GM18511 (cell line): ENCODE measurements around the gene SNCAIP.

Experiments
- ATAC-seq: cut with Tn5 transposase; IDR thresholded peaks from one replicate; pipeline ENCODE4 v1.9.1; 2021; ENCODE audit warnings: mild to moderate bottlenecking, moderate library complexity; ENCODE audit not compliant: unreplicated experiment

The SNCAIP gene

GRCh38 chr5:122392224-122392623 is 80.2 kb downstream of the SNCAIP start:
- no peak for ATAC-seq

DNA sequence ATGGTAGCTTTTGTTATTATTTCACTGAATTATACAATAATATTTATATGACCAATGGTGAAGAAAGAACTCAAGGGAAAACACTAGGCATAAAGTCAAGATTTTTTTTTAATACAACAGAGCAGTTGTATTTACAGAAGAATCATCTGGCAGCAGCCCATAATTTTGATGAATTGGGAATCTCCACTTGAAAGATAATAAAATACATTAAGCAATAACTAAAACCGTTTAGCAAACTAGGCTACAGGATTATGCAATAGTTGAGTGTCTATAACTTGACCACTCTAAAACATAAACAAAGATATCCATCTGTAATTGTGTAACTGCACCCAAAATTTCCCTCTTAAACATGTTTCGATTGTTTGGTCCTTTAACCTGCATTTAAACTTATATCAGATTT is 80.8 kb downstream of the SNCAIP start:
- ATAC-seq, result no peak

- ATAC-seq, result no peak
Measured at GRCh38 chr5:122394284-122394930, 82.4 kb downstream of the SNCAIP start.

DNA sequence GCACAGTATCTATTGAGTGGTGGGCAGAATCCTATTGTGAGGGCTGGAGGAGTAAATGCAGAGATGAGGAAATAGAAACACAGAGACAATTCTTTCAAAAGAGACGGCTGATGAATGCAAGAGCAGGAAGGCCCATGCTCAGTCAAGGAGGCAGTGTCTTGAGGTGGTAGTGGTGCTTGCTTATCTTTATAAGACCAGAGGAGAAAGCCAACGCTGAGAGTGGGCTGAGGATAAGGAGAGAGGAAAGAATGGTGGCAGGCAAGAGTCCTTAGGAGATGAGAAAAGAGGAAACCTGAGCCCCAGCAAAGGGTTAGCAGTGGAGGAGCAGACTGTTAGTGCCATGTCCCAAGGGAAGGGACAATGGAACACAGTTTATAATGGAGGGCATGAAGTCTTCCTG is 86.0 kb downstream of the SNCAIP start:
- ATAC-seq, result no peak

DNA sequence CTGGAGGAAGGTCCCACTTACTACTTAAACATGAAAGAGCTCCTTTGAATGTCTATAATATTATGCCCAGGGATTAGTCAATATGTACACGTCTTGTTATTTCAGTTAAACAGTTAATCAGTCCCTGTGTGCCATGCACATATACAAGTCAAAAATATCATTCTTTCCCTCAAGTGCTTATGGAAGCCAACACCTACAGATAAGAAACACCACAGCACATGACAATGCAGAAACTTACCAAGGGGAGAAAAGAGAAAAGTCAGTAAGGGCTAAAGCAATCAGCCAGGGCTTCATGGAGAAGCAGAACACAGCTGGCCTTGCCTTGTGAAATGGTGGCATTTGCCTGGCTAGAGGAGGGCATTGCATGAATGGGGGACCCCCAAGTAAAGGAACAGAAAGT is 88.3 kb downstream of the SNCAIP start:
- ATAC-seq, result no peak

GRCh38 chr5:122400938-122401337 is 88.9 kb downstream of the SNCAIP start:
- ATAC-seq, result no peak

- ATAC-seq, result no peak
Measured at GRCh38 chr5:122401976-122402725, 90.1 kb downstream of the SNCAIP start.

DNA sequence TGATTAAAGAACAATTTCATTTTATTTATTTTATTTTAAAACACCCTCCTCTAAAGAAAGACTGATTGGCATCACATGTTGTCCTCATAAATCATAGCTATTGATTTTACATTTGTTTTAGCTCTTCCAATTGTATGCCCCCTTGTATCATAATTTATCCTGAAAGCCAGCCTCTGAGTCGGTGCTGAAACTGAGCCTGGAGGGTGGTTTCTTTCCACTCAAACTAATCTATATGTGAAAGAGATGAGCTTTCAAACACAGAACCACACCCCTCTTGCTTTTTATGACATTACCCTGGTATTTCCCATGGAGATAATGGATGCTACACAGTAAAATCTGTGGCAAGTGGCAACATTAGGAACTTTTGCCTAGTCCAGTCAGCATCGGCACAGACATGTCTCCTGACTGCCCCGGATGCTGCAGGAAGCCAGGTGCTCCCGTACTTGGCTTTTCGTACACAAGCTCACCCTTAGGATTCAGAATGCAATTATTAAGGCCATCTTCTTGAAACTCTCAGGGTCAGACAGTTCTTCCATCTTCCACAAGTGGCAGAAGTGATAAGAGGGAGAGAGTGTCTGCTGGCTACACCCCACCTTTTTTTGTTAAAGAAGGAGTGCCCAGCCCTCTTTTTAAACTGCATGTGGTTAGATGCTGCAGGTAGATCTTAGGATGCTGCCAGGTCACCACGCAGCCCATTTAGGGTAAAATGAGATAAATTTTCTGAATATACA is 91.1 kb downstream of the SNCAIP start:
- no peak for ATAC-seq

DNA sequence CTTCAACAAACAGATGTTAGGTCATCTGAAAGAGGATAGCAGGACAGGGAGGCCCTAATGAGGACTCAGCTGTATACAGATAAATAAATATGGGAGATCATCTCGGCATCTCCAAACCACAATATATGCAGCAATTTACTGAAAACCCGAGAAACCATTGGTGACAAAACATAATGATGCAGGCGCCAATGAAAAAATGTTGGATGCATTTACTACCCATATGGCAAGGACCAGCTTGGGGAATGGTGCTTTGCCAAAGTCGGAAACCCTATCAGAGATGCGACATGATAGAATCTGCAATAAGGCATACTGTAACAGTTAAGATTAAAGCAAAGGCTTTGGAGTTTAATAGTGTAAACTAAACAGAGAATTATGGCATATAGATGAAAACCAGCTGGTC is 92.0 kb downstream of the SNCAIP start:
- ATAC-seq, result no peak

DNA sequence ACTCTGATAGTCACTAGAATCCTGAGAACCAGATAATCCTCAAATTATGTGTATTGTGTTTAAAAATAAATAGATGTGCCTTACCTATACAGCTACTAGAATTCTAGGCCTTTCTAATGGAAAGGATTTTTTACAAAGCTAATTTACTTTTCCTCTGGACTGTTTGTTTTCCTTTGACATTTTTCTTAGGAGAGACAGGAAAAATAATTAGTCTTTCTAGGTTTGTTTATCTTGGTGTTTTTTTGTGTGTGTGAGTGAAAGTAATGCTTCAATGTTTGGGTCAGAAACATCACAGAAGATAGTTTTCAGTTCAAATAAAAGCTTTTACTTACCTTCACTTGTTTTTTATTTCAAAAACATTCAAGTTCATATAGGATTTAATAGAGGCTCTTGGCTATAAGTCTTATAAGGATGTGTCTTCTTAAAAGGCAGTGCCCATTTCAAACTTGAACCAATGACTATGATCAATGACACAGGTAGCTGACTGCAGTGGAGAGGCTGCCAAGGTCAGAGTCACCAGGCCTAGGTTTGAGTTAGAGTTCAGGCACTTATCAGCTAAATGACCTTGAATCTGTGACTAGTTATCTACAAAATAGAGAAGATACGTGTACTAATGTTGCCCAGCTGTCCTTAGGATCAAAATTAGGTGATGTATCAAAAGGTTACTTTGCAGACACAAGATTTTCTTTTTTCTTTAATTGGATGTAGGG is 92.8 kb downstream of the SNCAIP start:
- no peak for ATAC-seq

DNA sequence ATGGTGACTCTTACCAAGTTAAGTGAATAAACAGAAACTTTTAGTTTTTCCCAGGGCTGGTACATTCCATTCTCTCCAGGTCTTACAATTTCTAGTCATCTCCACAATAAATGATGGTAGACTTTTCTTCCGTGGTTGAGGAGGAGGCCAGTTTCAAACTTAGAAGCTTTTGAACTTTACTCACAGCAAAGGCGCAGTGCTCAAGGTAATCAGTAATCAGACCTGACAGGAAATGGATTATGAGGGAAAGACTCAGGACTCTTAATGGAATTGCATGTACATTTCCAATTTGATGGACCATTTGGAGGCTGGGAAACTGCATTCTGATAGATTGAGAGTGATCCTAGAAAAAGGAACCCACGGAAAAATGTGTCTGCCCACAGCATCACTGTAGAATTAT is 93.7 kb downstream of the SNCAIP start:
- ATAC-seq, result no peak

DNA sequence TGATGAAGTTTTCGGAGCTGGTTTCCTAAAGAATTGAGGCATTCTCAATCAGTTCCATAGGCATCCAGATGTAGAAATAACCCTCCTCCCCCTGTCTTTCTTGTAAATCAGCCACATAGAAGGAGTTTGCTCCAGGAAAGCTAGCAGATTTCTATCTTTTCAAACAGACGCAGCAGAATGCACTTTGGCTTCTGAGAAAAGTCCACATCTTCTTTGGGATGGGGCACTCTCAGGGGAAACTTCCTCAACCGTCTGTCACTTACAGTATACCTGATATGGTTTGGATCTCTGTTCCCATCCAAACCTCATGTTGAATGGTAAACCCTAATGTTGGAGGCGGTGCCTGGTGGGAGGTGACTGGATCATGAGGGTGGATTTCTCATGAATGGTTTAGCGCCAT is 94.1 kb downstream of the SNCAIP start:
- no peak for ATAC-seq

- peak; percentile 49 for ATAC-seq
Measured at GRCh38 chr5:122408592-122409224, 96.7 kb downstream of the SNCAIP start.

DNA sequence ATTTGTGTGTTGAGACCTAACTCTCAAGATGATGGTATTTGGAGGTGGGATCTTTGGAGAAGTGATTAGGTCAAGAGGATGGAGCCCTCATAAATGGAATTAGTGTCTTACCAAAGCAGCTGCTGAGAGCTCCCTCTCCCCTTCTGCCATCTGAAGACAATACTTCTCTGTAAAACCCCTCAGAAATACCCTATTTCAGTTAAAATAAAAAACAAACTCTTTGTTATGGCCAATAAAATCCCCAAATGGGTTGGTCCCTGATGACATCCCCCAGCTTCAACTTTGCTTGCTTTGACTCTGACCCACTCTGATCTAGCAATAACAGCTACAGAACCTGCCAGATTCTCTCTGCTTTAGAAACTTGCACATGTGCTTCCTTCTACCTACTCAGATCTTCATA is 100.9 kb downstream of the SNCAIP start:
- ATAC-seq, result no peak

DNA sequence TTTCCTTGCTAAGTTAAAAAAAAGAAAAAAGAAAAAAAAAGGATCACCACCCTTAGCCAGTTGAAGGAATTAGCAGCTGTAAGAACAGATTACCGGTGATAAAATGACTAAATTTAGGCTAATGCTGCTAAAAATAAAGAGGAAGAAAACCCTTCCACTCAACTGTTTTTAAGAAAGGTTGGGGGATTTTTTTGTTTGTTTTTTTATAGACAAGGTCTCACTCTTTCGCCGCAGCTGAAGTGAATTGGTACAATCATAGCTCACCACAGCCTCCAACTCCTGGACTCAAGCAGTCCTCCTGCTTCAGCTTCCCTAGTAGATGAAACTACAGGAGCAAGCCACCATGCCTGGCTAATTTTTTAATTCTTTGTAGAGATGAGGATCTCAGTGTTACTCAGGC is 101.7 kb downstream of the SNCAIP start:
- ATAC-seq, result peak; percentile 42

GRCh38 chr5:122415030-122415800 is 103.2 kb downstream of the SNCAIP start:
- peak; percentile 84 for ATAC-seq

GRCh38 chr5:122415801-122416120 is 103.7 kb downstream of the SNCAIP start:
- ATAC-seq, result no peak

- no peak for ATAC-seq
Measured at GRCh38 chr5:122419142-122419894, 107.3 kb downstream of the SNCAIP start.

DNA sequence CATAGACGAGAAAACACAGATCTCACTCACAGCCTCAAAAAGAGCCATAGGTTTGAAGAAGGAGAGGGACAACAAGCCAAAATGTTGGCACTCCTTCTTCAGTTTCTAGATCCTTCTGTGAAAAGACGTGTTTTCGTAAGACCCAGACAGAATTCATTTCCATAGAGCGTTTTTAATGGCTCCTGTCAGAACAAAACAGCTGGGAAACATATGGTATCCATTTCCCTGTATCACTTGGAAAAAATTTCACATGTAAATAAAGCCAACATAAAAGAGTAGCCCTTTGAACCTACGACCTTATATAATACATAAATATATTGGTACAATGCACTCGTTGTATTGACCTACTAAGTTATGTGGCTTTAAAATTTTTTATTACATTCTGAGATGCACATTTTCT is 108.1 kb downstream of the SNCAIP start:
- ATAC-seq, result no peak
